Colon (tissue), 2 donors: ENCODE results near the gene CCDC71L.

Source experiments
- FAIRE-seq: peaks from 2 replicates; lab custom pipeline; 2012; peaks lifted over from hg19 to GRCh38; lab: Jason Lieb, UNC
- donor health status: control.
- donor health status: control.

Gene CCDC71L

DNA sequence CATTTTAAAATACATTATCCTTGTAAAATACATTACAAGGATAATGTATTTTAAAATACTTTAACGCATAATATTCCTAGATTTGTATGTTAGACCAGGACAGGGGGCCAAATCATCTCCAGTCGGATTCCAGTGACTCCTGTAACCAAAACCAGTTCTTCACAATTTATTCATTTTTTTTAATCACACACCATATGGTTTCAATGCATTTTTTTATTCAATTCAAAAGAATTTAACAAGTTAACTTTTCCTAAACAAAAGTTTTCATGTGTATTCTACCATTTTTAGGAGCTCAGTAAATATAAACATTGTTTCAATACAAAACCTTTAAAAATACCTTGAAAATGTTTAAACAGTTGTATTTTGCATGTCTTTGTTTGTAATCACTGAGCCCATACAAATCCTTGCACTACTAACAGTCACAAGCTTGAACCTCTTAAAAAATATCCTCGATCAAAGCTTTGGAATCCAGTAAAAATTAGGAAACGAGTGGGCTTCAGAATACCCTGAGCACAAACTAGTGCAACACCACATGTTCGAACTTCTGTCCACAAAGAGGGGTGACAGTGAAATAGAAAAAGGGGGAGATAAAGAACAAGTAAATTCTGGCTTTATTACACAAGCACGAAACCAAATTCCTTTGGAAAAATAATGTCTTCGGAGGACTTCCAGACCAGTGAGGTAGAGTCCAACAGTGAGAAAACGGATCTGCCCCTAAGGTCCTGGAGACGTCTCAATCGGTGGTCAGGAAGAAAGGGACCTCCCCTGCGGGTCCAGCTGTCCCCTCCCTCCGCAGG, 1.6 kb downstream of the CCDC71L start:
- peak; percentile 5 for FAIRE-seq

GRCh38 chr7:106658316-106659165, 2.4 kb downstream of the CCDC71L start:
- no peak for FAIRE-seq

DNA sequence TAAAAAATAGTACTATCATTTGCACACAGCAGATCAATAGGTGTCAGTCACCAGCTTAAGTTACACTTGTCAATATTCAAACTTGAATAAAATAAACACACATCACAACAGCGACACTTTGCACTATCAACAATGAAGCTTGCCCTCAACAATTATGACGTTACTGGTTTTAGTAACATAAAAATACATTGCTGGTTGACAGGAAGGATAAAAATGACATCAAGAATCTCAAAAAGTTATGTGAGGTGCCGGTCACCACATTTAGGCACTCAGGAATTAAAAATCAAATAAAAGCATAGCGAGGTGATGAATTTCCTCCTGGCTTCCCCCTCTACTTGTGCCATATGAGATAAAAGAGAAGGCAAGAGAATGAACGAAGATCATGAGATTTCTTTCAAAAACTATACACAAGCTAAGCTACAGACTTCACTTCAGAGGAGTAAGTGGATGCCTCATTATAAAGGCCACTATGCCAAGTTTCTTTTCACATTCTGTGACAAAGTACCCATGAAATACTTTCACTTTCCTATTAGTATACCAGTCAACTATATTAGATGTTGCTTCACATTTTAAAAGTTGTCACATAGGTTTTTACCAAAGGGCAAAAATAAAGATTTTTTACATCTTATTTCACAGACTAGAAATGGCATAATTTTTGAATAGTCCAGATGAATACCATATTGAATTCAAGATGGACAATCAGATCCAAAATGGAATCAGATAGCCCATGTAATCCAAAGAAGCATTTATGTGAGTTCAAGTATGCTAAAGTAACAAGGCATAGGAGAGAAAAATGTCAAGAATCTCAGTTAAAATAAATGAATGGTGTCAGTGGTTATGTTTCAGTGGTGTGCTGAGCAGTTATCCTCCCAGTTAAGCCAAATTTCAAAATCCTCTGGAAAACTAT, 3.6 kb downstream of the CCDC71L start:
- no peak for FAIRE-seq

DNA sequence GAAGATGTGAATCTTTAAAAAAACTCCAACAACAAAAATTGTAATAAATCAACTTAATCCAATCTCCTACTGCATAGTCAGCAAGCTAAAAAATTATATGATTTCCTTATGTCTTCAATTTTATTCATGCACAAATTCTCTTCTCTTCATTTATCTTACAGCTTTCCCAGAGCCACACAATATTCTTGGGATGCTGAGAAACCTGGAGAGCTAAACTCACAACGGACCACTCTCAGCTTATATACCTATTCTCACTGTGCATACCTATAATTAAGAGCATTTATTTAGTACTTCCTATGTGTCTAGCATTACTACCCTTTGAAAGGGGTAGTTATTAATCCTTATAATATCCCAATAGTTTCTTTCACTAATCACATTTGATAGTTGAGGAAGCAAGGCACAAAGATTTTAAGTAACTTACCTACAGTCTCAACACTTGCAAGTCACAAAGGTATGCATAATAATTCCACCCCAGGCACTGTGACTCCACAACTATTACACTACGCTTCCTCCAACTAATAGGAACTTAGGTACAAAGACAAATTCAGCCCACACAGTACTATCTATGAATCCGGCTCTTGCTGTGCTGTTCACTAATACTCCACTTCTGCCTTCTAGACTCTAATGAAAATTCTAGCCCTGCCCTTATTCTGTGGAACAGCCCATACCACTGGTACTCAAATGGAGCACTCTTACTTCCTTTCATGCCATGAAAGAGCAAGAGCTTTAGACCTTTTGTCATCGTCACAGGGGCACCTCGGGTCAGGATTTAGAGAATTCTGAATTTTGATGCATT, 5.1 kb downstream of the CCDC71L start:
- FAIRE-seq: no peak

GRCh38 chr7:106653488-106653887, 7.5 kb downstream of the CCDC71L start:
- FAIRE-seq: no peak

DNA sequence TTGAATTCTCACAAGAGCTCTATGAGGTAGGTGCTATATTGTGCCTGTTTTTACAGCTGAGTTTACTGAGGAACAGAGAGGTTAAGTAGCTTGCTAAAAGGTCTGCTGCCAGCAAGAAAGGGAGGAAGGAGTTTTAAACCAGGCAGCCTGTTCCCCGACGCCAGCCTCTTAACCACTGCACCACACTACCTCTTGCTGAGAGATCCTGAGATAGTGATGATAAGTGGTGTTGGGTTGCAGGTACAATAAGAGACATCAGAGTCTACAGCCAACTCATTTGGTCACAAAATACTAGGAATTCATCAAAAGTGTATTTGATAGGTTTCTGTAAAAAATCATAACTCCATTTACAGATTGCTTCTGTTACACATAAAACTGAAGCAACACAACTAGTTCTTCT, 8.0 kb downstream of the CCDC71L start:
- no peak for FAIRE-seq

DNA sequence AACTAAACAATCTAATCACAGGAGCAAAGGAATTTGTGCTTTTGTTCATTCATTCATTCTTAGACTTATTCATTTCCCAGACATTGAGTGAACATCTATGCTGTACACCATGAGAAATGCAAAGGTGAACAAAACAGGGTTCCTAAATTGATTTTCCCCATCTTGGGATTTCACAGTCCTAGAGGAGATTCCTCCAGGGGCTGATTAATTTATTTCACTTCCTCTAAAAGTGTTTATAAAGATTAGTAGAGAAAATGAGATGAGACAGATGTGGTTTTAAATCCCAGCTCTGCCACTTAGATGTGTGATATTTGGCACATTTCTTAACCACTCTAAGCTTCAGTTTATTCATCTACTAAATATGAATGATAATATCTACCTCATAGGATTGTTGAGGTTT, 8.9 kb downstream of the CCDC71L start:
- FAIRE-seq: no peak

DNA sequence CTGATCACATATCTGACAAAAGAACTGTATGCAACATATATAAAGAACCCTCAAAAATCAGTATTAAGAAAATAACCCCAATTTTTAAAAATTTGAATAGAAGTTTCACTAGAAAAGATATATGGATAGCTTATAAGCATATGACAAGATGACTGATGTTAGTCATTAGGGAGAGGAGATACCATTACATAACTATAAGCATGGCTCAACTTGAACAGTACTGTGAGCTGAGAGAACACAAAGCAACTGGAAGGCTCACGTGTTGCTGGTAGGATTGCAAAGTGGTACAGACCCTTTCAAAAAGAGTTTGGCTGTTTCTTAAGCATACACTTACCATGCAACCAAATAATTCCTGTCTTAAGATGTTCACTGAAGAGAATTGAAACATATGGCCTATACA, 14.7 kb downstream of the CCDC71L start:
- FAIRE-seq: no peak

GRCh38 chr7:106644999-106645398, 16.0 kb downstream of the CCDC71L start:
- no peak for FAIRE-seq

DNA sequence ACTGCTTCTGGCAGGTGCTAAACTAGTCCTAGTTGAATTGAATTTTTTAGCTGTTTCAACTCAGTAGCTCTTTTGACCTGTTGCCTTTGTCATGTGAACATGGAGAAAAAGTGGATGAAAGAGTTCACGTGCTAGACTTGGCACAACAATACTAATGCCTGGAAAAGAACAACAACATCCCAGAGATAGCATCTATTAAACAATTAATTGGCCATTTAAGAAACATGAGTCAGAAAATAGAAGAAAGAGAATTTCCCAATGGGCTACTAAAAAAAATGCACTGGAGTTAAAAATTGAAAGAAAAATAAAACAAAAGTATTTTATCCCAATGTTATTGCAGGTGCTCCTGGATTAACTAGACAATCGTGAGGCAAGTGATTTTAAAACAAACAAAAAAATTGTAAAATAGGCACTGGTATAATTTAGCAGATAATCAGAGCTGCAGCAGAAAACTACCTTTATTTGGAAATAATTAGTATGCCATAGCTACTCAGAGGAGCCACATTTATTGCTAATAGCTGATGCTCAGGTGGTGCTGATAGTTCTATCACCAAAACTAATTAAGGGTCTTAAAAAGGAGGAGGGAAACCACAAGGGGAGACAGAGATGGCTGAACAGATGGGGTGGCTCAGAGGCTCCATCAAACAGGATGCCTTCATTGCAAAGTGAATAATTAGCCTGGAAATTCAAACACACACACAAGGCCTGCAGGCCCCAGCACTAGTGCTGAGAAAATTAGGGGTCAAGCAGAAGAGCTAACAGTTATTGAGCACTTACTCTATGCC, 17.6 kb downstream of the CCDC71L start:
- no peak for FAIRE-seq

DNA sequence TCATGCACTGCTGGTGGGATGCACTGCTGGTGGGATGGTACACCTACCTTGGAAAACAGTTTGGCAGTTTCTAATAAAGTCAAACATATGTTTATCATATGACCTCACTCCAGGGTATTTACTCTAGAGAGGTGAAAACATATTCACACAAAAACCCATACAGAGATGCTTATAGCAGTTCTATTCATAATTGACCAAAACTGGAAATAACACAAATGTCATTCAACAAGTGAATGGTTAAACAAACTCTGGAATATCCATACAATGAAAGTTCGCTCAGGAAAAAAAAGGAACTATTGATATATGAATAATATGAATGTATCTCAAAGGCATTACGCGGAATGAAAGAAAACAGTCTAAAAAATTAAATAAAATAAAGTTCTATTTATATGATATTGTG, 19.5 kb downstream of the CCDC71L start:
- no peak for FAIRE-seq

DNA sequence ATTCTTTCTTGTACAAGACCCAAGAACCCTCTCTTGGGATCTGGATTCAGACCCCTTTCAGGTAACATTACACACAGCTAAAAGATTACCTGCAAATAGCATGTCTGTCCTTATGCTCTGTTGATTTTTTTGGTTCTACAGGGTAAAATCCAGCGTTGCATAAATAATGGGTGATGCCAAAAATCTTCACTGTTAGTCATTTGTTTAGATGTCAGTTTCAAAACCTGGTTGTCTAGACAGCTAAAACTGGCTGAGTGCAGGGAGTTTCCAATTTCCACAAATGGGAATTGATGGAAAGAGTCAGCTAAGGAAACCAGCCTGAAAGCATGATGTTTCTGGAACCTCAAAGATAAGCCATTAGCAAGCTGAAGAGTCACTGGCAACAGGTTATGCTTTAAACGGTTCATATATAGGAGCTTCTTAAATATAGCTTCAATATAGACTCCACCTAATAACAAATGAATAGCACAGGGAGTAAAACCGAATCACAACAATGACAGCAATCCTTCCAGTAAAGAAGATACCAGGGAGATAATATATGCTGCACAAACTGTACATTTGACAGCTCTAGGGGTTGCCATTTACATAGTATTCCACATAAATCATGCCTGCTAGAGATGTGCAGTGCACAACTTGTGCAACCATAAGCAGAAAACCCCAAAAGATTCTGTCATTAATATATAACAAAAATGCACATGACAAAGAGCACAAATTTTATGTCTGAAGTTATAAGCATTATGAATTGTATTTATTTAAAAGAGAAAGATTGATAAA, 20.4 kb downstream of the CCDC71L start:
- no peak for FAIRE-seq

GRCh38 chr7:106639476-106640334, 21.3 kb downstream of the CCDC71L start:
- FAIRE-seq: no peak

DNA sequence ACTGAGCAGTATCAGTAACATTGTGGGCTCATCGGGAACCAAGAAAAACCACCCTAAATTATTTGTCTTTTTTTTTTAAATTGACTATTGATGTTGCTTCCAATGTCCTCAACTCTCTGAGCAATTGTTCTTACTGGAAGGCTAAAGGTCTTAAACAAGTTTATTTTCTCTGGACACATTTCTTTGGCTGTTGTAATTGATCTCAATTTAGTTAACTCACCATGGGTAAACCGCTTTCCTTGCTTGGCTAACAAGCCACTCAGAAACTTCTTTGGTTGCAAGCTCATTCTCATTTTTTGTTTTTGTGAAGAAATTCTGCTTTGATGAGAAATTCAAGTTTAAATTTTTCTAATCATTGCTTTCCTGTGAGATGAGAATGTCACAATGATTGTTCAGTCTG, 25.5 kb downstream of the CCDC71L start:
- no peak for FAIRE-seq

GRCh38 chr7:106634958-106635357, 26.0 kb downstream of the CCDC71L start:
- no peak for FAIRE-seq

GRCh38 chr7:106630648-106631047, 30.3 kb downstream of the CCDC71L start:
- no peak for FAIRE-seq

GRCh38 chr7:106629516-106629915, 31.4 kb downstream of the CCDC71L start:
- FAIRE-seq: no peak

GRCh38 chr7:106626376-106627164, 34.4 kb downstream of the CCDC71L start:
- no peak for FAIRE-seq
